IMR-90 (cell line): ENCODE data around the gene SLC9A9. TPM values are rescaled to one million over a fixed set of nuclear protein-coding genes. Genes with fewer than 3 reads are reported as not detected.

Source experiments
- ATAC-seq: fragments of 200-7000 bp; cut with Tn5 transposase; 2 replicates; pipeline ENCODE4 v1.9.1; 2020; ENCODE audit warnings: low read depth, mild to moderate bottlenecking, moderate library complexity
- BruUV-seq: library from RNA; stranded (reverse); fragments of 400-500 nt; replicated peaks from 2 replicates; lab custom pipeline; 2021; lab: Mats Ljungman, UMichigan
- CTCF ChIA-PET: fragments of 300-600 bp; formaldehyde crosslinking; extraction: SDS; loops from one replicate; lab custom pipeline; 2021; ENCODE audit warnings: antibody characterized with exemption; lab: Yijun Ruan, JAX
- POLR2A ChIA-PET: fragments of 300-600 bp; sonication (Branson Sonifier 250); formaldehyde crosslinking; loops from one replicate; lab custom pipeline; 2022; ENCODE audit warnings: antibody characterized with exemption; ENCODE audit not compliant: unreplicated experiment; lab: Charles Lee
- DNase-seq: peaks from one replicate; pipeline ENCODE4 v3.0.0; 2013
- H2AFZ ChIP-seq: replicated peaks from 2 replicates; pipeline ENCODE3; 2013; ENCODE audit warnings: low read length, mild to moderate bottlenecking; ENCODE audit not compliant: poor library complexity
- H2AK5ac ChIP-seq: 2 replicates; pipeline ENCODE4 v1.6.1; 2013; ENCODE audit warnings: low read depth, low read length, inconsistent platforms
- H2AK9ac ChIP-seq: replicated peaks from 2 replicates; pipeline ENCODE3; 2013; ENCODE audit warnings: mild to moderate bottlenecking, low read depth, low read length, moderate library complexity; ENCODE audit not compliant: poor library complexity
- H2BK120ac ChIP-seq: 2 replicates; pipeline ENCODE4 v1.6.1; 2013; ENCODE audit warnings: low read depth, low read length, inconsistent platforms
- H2BK15ac ChIP-seq: 3 replicates; pipeline ENCODE4 v1.6.1; 2013; ENCODE audit warnings: low read depth, low read length, inconsistent platforms
- H2BK20ac ChIP-seq: 2 replicates; pipeline ENCODE4 v1.6.1; 2013; ENCODE audit warnings: low read depth, mild to moderate bottlenecking, inconsistent platforms, low read length, moderate library complexity
- H2BK5ac ChIP-seq: 2 replicates; pipeline ENCODE4 v1.6.1; 2013; ENCODE audit warnings: mild to moderate bottlenecking, low read depth, low read length, inconsistent platforms; ENCODE audit not compliant: poor library complexity, severe bottlenecking
- H3K14ac ChIP-seq: replicated peaks from 2 replicates; pipeline ENCODE4 v1.6.1; 2013; ENCODE audit warnings: low read depth, low read length, inconsistent platforms
- H3K18ac ChIP-seq: 2 replicates; pipeline ENCODE4 v1.6.1; 2013; ENCODE audit warnings: low read depth, low read length, control low read depth
- H3K23ac ChIP-seq: 2 replicates; pipeline ENCODE4 v1.6.1; 2013; ENCODE audit warnings: low read depth, low read length, inconsistent platforms
- H3K27ac ChIP-seq: 2 replicates; pipeline ENCODE4 v1.5.1; 2013; ENCODE audit warnings: mild to moderate bottlenecking, control low read depth, low read length; ENCODE audit not compliant: insufficient read depth
- H3K27me3 ChIP-seq: 2 replicates; pipeline ENCODE4 v1.6.1; 2013; ENCODE audit warnings: low read length; ENCODE audit not compliant: control insufficient read depth, insufficient read depth
- H3K36me3 ChIP-seq: 2 replicates; pipeline ENCODE4 v1.6.1; 2013; ENCODE audit warnings: low read length, mixed read lengths; ENCODE audit not compliant: control insufficient read depth, insufficient read depth
- H3K4ac ChIP-seq: 2 replicates; pipeline ENCODE4 v1.6.1; 2013; ENCODE audit warnings: low read depth, low read length, inconsistent platforms
- H3K4me1 ChIP-seq: 2 replicates; pipeline ENCODE4 v1.6.1; 2013; ENCODE audit warnings: low read length, mixed read lengths; ENCODE audit not compliant: control insufficient read depth, insufficient read depth
- H3K4me2 ChIP-seq: 2 replicates; pipeline ENCODE4 v1.6.1; 2013; ENCODE audit warnings: low read depth, mild to moderate bottlenecking, control low read depth, low read length, moderate library complexity
- H3K4me3 ChIP-seq: 2 replicates; pipeline ENCODE4 v1.5.1; 2013; ENCODE audit warnings: low read depth, mild to moderate bottlenecking, control low read depth, low read length, moderate library complexity; ENCODE audit not compliant: insufficient read depth
- H3K56ac ChIP-seq: 2 replicates; pipeline ENCODE4 v1.6.1; 2013; ENCODE audit warnings: low read length, inconsistent platforms; ENCODE audit not compliant: insufficient read depth; ENCODE audit errors: extremely low read depth
- H3K79me1 ChIP-seq, 2 experiments: 2 replicates each; pipeline ENCODE4 v1.6.1; 2013; ENCODE audit warnings: low read length in 2 of 2, inconsistent platforms in 1 of 2, low read depth in 1 of 2
- H3K9ac ChIP-seq: 2 replicates; pipeline ENCODE4 v1.6.1; 2013; ENCODE audit warnings: low read depth, low read length, control low read depth
- H3K9me1 ChIP-seq: 2 replicates; pipeline ENCODE4 v1.6.1; 2013; ENCODE audit warnings: low read length, inconsistent platforms; ENCODE audit not compliant: insufficient read depth
- H3K9me3 ChIP-seq: 2 replicates; pipeline ENCODE4 v1.6.1; 2013; ENCODE audit warnings: low read length; ENCODE audit not compliant: control insufficient read depth, insufficient read depth
- H4K20me1 ChIP-seq: 2 replicates; pipeline ENCODE4 v1.6.1; 2013; ENCODE audit warnings: low read length, inconsistent platforms; ENCODE audit not compliant: insufficient read depth
- H4K5ac ChIP-seq: 2 replicates; pipeline ENCODE4 v1.6.1; 2013; ENCODE audit warnings: mild to moderate bottlenecking, low read depth, low read length, control low read depth
- H4K8ac ChIP-seq, 2 experiments: 2 replicates each; pipeline ENCODE4 v1.6.1; 2013; ENCODE audit warnings: low read depth in 2 of 2, low read length in 2 of 2, control low read depth in 1 of 2, inconsistent platforms in 1 of 2
- H4K91ac ChIP-seq: 2 replicates; pipeline ENCODE4 v1.6.1; 2013; ENCODE audit warnings: low read depth, low read length, inconsistent platforms; ENCODE audit not compliant: insufficient read depth
- BHLHE40 ChIP-seq: fragments of 150-350 bp; IDR thresholded peaks from 2 replicates; pipeline ENCODE4 v1.6.1; 2016; ENCODE audit warnings: mild to moderate bottlenecking, low read depth, low read length
- CEBPB ChIP-seq: IDR thresholded peaks from 2 replicates; pipeline ENCODE4 v1.6.1; 2012; ENCODE audit warnings: low read depth, low read length, improper control_type of control experiment
- CHD1 ChIP-seq: IDR thresholded peaks from 2 replicates; pipeline ENCODE4 v1.6.1; 2012; ENCODE audit warnings: low read depth, low read length, improper control_type of control experiment
- CTCF ChIP-seq: conservative IDR thresholded peaks from 2 replicates; pipeline ENCODE4 v1.5.1; 2012; ENCODE audit warnings: mild to moderate bottlenecking, low read depth, low read length, improper control_type of control experiment
- ELK1 ChIP-seq: fragments of 150-350 bp; IDR thresholded peaks from 2 replicates; pipeline ENCODE4 v1.6.1; 2016; ENCODE audit warnings: low read depth, mild to moderate bottlenecking, low read length, moderate library complexity, borderline replicate concordance
- FOS ChIP-seq: fragments of 150-350 bp; IDR thresholded peaks from 2 replicates; pipeline ENCODE4 v1.6.1; 2016; ENCODE audit warnings: low read depth, low read length
- MAFK ChIP-seq: IDR thresholded peaks from 2 replicates; pipeline ENCODE4 v1.6.1; 2012; ENCODE audit warnings: low read depth, low read length, improper control_type of control experiment
- MAZ ChIP-seq: IDR thresholded peaks from 2 replicates; pipeline ENCODE4 v1.6.1; 2012; ENCODE audit warnings: low read depth, mild to moderate bottlenecking, low read length, improper control_type of control experiment, moderate library complexity, borderline replicate concordance
- MXI1 ChIP-seq: IDR thresholded peaks from 2 replicates; pipeline ENCODE4 v1.6.1; 2012; ENCODE audit warnings: low read depth, mild to moderate bottlenecking, low read length, moderate library complexity, borderline replicate concordance
- NFE2L2 ChIP-seq: fragments of 150-350 bp; IDR thresholded peaks from 2 replicates; pipeline ENCODE4 v1.6.1; 2016; ENCODE audit warnings: low read depth, mild to moderate bottlenecking, low read length
- POLR2A ChIP-seq: IDR thresholded peaks from 2 replicates; pipeline ENCODE4 v1.6.1; 2012; ENCODE audit warnings: mild to moderate bottlenecking, low read depth, low read length
- RAD21 ChIP-seq: IDR thresholded peaks from 2 replicates; pipeline ENCODE4 v1.6.1; 2012; ENCODE audit warnings: low read length, improper control_type of control experiment
- RCOR1 ChIP-seq: IDR thresholded peaks from 2 replicates; pipeline ENCODE4 v1.6.1; 2012; ENCODE audit warnings: mild to moderate bottlenecking, low read length, improper control_type of control experiment; ENCODE audit not compliant: insufficient replicate concordance
- RFX5 ChIP-seq: IDR thresholded peaks from 2 replicates; pipeline ENCODE4 v1.8.0; 2012; ENCODE audit warnings: low read depth, mild to moderate bottlenecking, low read length, moderate library complexity
- SMC3 ChIP-seq: fragments of 150-350 bp; IDR thresholded peaks from 2 replicates; pipeline ENCODE4 v1.6.1; 2016; ENCODE audit warnings: low read depth, mild to moderate bottlenecking, antibody characterized with exemption, low read length, moderate library complexity
- USF2 ChIP-seq: fragments of 150-350 bp; IDR thresholded peaks from 2 replicates; pipeline ENCODE4 v1.6.1; 2017; ENCODE audit warnings: mild to moderate bottlenecking, antibody characterized with exemption, low read length, low read depth
- WGBS, 2 experiments: methylation state at CpG; one replicate each; pipeline versions ENCODE4 v1.1.5 to v1.1.7; 2013; ENCODE audit warnings: missing lambda C conversion rate in 2 of 2; ENCODE audit not compliant: insufficient read length in 1 of 2; ENCODE audit errors: extremely low coverage in 2 of 2; 5-methylcytosine and 5-hydroxymethylcytosine counted together
- dilution Hi-C: fragments of 300-500 bp; cut with HindIII; formaldehyde crosslinking; loops from one replicate; pipeline ENCODE4 v1.14.3; 2018; ENCODE audit warnings: low sequenced_read_pairs; ENCODE audit not compliant: unreplicated experiment
- in situ Hi-C: fragments of 300-500 bp; cut with MboI; formaldehyde crosslinking; loops from 3 replicates; pipeline ENCODE4 v1.14.3; 2019; ENCODE audit warnings: low sequenced_read_pairs, inconsistent platforms, mixed read lengths
- intact Hi-C: fragments of 100-400 bp; cut with micrococcal nuclease; formaldehyde crosslinking; loops from 2 replicates; pipeline ENCODE4 v1.10.0; 2022
- polyA plus RNA-seq, 3 experiments: library from polyadenylated mRNA; depleted of rRNA; stranded (reverse); fragments of >200 nt; gene quantifications; 2 replicates each; pipeline ENCODE4 v1.2.3, GENCODE V29; 2012; ENCODE audit warnings: low replicate concordance in 1 of 3
- total RNA-seq: library from RNA; depleted of rRNA; stranded (reverse); fragments of >200 nt; gene quantifications from 2 replicates; pipeline ENCODE4 v1.2.3, GENCODE V29; 2012

SLC9A9 gene
- total and polyA plus RNA-seq, 2 of the 4 experiments (the other 2 are of a cell fraction) = 1.4 to 2.3 TPM

- Histone ChIP-seq H2BK15ac (no peak overlapping the region), H3K27me3 (no peaks in the 10 kb centered on the region), H3K4me2 (no peak overlapping the region), H3K27ac (no peak overlapping the region), H3K23ac (no peak overlapping the region), H4K8ac (no peak overlapping the region), H2BK20ac (no peak overlapping the region), H2BK5ac (no peak overlapping the region), H3K9me1 (no peaks in the 10 kb centered on the region), H4K5ac (no peak overlapping the region), H4K91ac (no peak overlapping the region), H3K4ac (no peak overlapping the region), H3K4me1 (no peaks in the 10 kb centered on the region), H3K36me3 (no peaks in the 10 kb centered on the region), H3K18ac (no peak overlapping the region), H3K14ac (no peak overlapping the region), H2AK9ac (no peak overlapping the region), H3K9me3 (no peaks in the 10 kb centered on the region), H2AK5ac (no peak overlapping the region), H3K79me1 (no peaks in the 10 kb centered on the region), H2BK120ac (no peak overlapping the region), H3K56ac (no peak overlapping the region), H3K4me3 (no peak overlapping the region), H2AFZ (no peak overlapping the region), H3K9ac (no peak overlapping the region), H4K20me1 (no peaks in the 10 kb centered on the region)
- TF ChIP-seq RCOR1 (no peak), CHD1 (no peak), MXI1 (no peak), FOS (no peak), ELK1 (no peak), CTCF (no peak), SMC3 (no peak), BHLHE40 (no peak), MAZ (no peak), CEBPB (no peak), RAD21 (no peak), MAFK (no peak), NFE2L2 (no peak), POLR2A (no peak), USF2 (no peak), RFX5 (no peak)
- in situ Hi-C loops = no loop called here
- intact Hi-C loops = no loop called here
- dilution Hi-C loops = no loop called here
- ChIA-PET POLR2A (no interaction called here), CTCF (no interaction called here)
- no peak for DNase-seq
- peak; percentile 17; the same call in 1 of the 2 replicates for ATAC-seq
- no TSS peak for BruUV-seq
- 100% methylated on average over 1 of the region's 7 CpGs; no CpG with 5 or more reads in 1 of the 2 experiments for WGBS, 2 experiments
These were observed 582.7 kb downstream of the SLC9A9 start for GRCh38 chr3:143265501-143266070.
